Measurements from ENCODE around the gene FPGS. TPM values are rescaled to one million over a fixed set of nuclear protein-coding genes. Genes with fewer than 3 reads are reported as not detected.
A peak's percentile ranks its signal among the peaks of the same experiment; 100 is the strongest.

Gene FPGS
- total RNA-seq, 1 donor from 2014 or later, result 65.1 TPM

DNA sequence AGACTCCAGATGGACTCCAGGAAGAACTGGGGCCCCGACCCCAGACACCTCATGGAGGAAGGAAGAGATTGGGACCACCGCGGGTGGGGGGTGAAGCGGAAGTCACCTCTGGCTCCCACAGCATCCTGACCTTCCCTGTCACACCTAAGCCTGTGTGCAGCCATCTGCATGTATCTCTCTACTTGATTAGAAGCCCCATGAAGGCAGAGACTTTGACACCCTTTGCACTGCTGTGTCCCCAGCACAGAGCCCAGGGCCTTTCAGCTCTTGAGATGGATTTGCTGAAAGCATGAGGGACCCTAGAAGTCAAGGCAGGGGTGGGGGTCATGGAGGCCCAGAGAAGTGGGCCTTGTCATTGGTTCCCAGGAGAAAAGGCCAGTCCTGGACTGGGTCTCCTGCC, 54.6 kb downstream of the FPGS start:
- TF ChIP-seq, protein P1, sequence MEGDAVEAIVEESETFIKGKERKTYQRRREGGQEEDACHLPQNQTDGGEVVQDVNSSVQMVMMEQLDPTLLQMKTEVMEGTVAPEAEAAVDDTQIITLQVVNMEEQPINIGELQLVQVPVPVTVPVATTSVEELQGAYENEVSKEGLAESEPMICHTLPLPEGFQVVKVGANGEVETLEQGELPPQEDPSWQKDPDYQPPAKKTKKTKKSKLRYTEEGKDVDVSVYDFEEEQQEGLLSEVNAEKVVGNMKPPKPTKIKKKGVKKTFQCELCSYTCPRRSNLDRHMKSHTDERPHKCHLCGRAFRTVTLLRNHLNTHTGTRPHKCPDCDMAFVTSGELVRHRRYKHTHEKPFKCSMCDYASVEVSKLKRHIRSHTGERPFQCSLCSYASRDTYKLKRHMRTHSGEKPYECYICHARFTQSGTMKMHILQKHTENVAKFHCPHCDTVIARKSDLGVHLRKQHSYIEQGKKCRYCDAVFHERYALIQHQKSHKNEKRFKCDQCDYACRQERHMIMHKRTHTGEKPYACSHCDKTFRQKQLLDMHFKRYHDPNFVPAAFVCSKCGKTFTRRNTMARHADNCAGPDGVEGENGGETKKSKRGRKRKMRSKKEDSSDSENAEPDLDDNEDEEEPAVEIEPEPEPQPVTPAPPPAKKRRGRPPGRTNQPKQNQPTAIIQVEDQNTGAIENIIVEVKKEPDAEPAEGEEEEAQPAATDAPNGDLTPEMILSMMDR (IDR thresholded peaks at IDR 0.05), result no peak
- Mint-ChIP-seq H3K27me3 (ENCODE audit: unreplicated experiment) (no peaks in the 10 kb centered on the region), H3K4me3 (ENCODE audit: unreplicated experiment) (no peak overlapping the region), H3K27ac (ENCODE audit: unreplicated experiment) (no peak overlapping the region), H3K9me3 (ENCODE audit: unreplicated experiment) (no peaks in the 10 kb centered on the region), H3K4me1 (ENCODE audit: unreplicated experiment) (peaks cover 47% of the 10 kb centered on the region), H3K36me3 (ENCODE audit: unreplicated experiment) (no peaks in the 10 kb centered on the region)
- DNase-seq (ENCODE audit: extremely low spot score, unreplicated experiment), result no peak

DNA sequence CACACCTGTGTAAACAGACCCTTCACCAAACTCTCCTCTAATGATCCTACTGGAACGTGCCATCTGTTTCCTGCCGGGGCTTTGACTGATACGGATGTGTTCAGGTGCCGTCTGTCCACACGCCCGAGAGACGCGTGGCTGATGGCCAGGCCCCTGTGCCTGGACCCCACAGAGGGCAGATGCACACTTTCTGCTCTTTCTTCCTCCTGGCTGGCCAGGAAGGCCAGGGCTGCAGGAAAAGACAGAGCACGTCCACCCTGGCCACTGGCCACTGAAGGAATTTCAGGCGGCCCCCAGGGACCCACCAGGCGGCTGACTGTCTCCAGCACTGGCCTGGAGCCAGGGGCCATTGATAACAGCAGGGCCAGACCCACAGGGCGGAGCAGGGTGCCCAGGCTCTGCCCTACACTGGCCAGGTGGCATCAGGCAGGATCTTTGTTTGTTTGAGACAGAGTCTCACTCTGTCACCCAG, 55.4 kb downstream of the FPGS start:
- no peak for DNase-seq (ENCODE audit: extremely low spot score, unreplicated experiment)
- Mint-ChIP-seq H3K9me3 (ENCODE audit: unreplicated experiment) (no peaks in the 10 kb centered on the region), H3K36me3 (ENCODE audit: unreplicated experiment) (no peaks in the 10 kb centered on the region), H3K4me3 (ENCODE audit: unreplicated experiment) (peak overlapping the region; percentile 30), H3K4me1 (ENCODE audit: unreplicated experiment) (peaks cover 40% of the 10 kb centered on the region), H3K27ac (ENCODE audit: unreplicated experiment) (peak overlapping the region; percentile 73), H3K27me3 (ENCODE audit: unreplicated experiment) (no peaks in the 10 kb centered on the region)
- TF ChIP-seq, protein P1 (IDR thresholded peaks at IDR 0.05), result no peak

DNA sequence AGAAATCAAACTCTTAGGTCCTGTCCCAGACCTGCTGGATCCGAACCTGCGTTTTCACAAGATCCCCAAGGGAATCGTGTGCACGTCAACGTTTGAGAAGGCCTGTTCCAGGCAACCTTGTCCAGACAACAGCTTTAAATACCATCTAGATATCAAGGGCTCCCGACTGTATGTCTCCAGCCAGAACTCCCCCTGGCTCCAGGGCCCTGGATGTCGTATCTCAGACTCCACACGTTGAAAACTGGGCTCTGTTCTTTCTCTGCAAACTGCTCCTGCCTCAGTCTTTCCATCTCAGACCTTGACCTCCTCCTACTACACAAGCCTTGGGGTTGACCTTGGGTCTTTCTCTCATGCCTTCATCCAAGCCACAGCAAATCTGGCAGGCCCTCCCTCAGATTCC, 57.6 kb downstream of the FPGS start:
- TF ChIP-seq, protein P1 (IDR thresholded peaks at IDR 0.05), result no peak
- peak overlapping the region; percentile 50 for H3K27ac Mint-ChIP-seq (ENCODE audit: unreplicated experiment)
- H3K27me3 Mint-ChIP-seq (ENCODE audit: unreplicated experiment), result no peaks in the 10 kb centered on the region
- H3K9me3 Mint-ChIP-seq (ENCODE audit: unreplicated experiment), result no peaks in the 10 kb centered on the region
- no peak overlapping the region for H3K4me3 Mint-ChIP-seq (ENCODE audit: unreplicated experiment)
- DNase-seq (ENCODE audit: extremely low spot score, unreplicated experiment), result no peak
- H3K4me1 Mint-ChIP-seq (ENCODE audit: unreplicated experiment), result peaks cover 26% of the 10 kb centered on the region
- no peaks in the 10 kb centered on the region for H3K36me3 Mint-ChIP-seq (ENCODE audit: unreplicated experiment)

DNA sequence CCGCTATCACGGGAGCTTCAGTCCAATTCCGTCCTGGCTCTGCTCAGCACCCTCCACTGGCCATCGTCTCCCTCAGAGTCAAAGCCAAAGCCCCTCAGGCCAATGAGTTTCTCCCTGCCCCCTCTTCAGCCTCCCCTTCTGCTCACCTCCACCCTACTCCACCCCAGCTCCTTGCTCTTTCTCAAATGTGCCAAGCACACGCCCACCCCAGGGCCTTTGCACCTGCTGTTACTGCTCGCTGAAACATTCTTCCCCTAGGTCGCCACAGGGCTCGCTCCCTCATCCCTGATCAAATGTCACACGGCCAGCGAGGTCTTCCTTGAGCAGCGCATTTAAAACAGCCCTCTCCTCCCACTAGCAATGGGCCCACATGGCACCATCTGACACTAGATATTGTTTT, 58.1 kb downstream of the FPGS start:
- TF ChIP-seq, protein P1 (IDR thresholded peaks at IDR 0.05), result no peak
- no peak overlapping the region for H3K27ac Mint-ChIP-seq (ENCODE audit: unreplicated experiment)
- H3K4me1 Mint-ChIP-seq (ENCODE audit: unreplicated experiment), result peaks cover 26% of the 10 kb centered on the region
- no peaks in the 10 kb centered on the region for H3K27me3 Mint-ChIP-seq (ENCODE audit: unreplicated experiment)
- H3K4me3 Mint-ChIP-seq (ENCODE audit: unreplicated experiment), result no peak overlapping the region
- DNase-seq (ENCODE audit: extremely low spot score, unreplicated experiment), result no peak
- no peaks in the 10 kb centered on the region for H3K36me3 Mint-ChIP-seq (ENCODE audit: unreplicated experiment)
- no peaks in the 10 kb centered on the region for H3K9me3 Mint-ChIP-seq (ENCODE audit: unreplicated experiment)

DNA sequence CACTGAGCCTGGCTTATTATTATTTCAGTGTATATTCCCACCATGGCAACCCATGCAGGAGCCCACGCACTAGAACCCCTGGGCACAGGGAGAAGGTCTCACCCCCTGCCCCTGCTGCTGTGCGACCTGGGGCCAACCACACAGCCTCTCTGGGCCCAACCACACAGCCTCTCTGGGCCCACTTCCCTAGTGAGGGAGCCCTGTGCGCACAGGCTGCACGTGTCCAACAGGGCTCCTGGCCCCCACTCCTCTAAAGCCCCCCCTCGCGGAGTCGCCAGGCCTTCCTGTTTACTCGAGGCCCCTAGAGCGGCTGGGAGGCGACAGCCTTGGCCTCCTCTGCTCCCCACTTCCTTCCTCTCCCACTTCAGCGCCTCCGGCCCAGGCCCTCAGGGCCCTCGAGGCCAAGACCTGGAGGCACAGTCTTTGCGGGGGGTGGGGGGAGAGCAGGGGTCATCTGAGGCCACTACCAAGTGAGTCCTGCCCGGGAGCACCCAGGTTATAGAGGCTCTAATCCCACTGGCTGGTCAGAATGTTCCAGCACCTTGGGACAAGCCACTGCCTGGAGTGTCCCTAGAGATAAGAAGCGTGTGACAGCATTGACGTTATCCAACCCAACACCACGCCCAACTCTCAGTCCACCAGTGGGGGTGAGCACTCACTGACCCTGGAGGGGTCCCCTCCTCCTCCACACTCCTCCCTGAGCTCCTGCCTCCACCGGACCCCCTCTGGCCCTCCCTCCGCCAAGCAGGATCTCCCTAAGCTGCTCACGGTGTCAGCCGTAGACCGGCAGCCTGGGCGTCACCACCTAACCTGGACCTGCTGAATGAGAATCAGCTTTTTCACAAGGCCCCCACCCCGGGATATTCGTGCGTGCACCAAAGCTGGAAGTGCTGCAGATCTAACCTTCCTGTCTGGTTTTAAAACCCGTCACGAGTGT, 59.7 kb downstream of the FPGS start:
- no peaks in the 10 kb centered on the region for H3K27me3 Mint-ChIP-seq (ENCODE audit: unreplicated experiment)

More for the DNA sequence above, 59.7 kb downstream of the FPGS start:
- TF ChIP-seq, protein P1 (IDR thresholded peaks at IDR 0.05), result no peak
- Mint-ChIP-seq H3K9me3 (ENCODE audit: unreplicated experiment) (no peaks in the 10 kb centered on the region), H3K27ac (ENCODE audit: unreplicated experiment) (no peak overlapping the region), H3K4me1 (ENCODE audit: unreplicated experiment) (peaks cover 22% of the 10 kb centered on the region), H3K4me3 (ENCODE audit: unreplicated experiment) (no peak overlapping the region), H3K36me3 (ENCODE audit: unreplicated experiment) (peaks cover 3% of the 10 kb centered on the region)
- no peak for DNase-seq (ENCODE audit: extremely low spot score, unreplicated experiment)
